ENCODE results near the gene ABHD13.

Gene ABHD13

GRCh38 chr13:108281901-108282300 lies 63.7 kb downstream of the ABHD13 start:
- Histone ChIP-seq H3K9me3 (ENCODE audit: control insufficient read depth in 1 of 2, low read length in 2 of 2) (no peaks in the 10 kb centered on the region), H3K27me3 (ENCODE audit: control insufficient read depth in 1 of 2, insufficient read depth in 2 of 2, low read length in 2 of 2) (no peaks in the 10 kb centered on the region), H3K4me1 (ENCODE audit: control insufficient read depth in 1 of 2, insufficient read depth in 2 of 2, low read length in 2 of 2) (no peaks in the 10 kb centered on the region), H3K27ac (ENCODE audit: low read depth, low read length) (no peak overlapping the region), H3K9ac (ENCODE audit: low read depth in 1 of 2, low read length in 2 of 2) (no peak overlapping the region), H3K36me3 (ENCODE audit: control insufficient read depth in 1 of 2, insufficient read depth in 2 of 2, low read length in 2 of 2) (no peaks in the 10 kb centered on the region), H3K4me3 (ENCODE audit: low read depth in 1 of 2, low read length in 2 of 2) (no peak overlapping the region)

GRCh38 chr13:108283110-108283509 lies 64.9 kb downstream of the ABHD13 start:
- Histone ChIP-seq H3K36me3 (ENCODE audit: control insufficient read depth in 1 of 2, insufficient read depth in 2 of 2, low read length in 2 of 2) (no peaks in the 10 kb centered on the region), H3K27ac (ENCODE audit: low read depth, low read length) (no peak overlapping the region), H3K4me3 (ENCODE audit: low read depth in 1 of 2, low read length in 2 of 2) (no peak overlapping the region), H3K9me3 (ENCODE audit: control insufficient read depth in 1 of 2, low read length in 2 of 2) (no peaks in the 10 kb centered on the region), H3K9ac (ENCODE audit: low read depth in 1 of 2, low read length in 2 of 2) (no peak overlapping the region), H3K4me1 (ENCODE audit: control insufficient read depth in 1 of 2, insufficient read depth in 2 of 2, low read length in 2 of 2) (no peaks in the 10 kb centered on the region), H3K27me3 (ENCODE audit: control insufficient read depth in 1 of 2, insufficient read depth in 2 of 2, low read length in 2 of 2) (no peaks in the 10 kb centered on the region)

All from duodenal mucosa (tissue), 2 donors.